ENCODE measurements around the gene GBF1. TPM values are rescaled to one million over a fixed set of nuclear protein-coding genes. Genes with fewer than 3 reads are reported as not detected.
A peak's percentile ranks its signal among the peaks of the same experiment; 100 is the strongest.

GBF1 gene
- polyA plus RNA-seq, 3 donors: 4.2 to 17.4 (median 11.9) TPM

DNA sequence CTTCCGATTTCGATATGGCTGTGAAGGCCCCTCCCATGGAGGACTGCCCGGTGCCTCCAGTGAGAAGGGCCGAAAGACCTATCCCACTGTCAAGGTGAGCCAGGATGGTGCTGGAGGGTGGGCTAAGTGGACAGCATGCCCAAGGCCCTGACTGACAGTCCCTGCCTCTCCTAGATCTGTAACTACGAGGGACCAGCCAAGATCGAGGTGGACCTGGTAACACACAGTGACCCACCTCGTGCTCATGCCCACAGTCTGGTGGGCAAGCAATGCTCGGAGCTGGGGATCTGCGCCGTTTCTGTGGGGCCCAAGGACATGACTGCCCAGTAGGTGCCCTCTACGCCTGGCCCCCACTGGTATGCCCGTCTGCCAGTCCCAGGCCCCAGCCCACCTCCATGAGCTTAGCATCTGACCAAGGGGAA lies 151.4 kb downstream of the GBF1 start:
- Mint-ChIP-seq H3K36me3 (peaks cover 46 to 56% of the 10 kb centered on the region in 2 donors), H3K4me1 (peaks cover 39% of the 10 kb centered on the region), H3K27ac (peak overlapping the region; percentile 98 to 100 (median 99)), H3K4me3 (peak overlapping the region; percentile 91 to 95), H3K9me3 (no peaks in the 10 kb centered on the region), H3K27me3 (ENCODE audit: low read depth in 3 of 3) (peaks cover 5 to 11% (median 11%) of the 10 kb centered on the region in 3 donors)
- TF ChIP-seq, protein P1, sequence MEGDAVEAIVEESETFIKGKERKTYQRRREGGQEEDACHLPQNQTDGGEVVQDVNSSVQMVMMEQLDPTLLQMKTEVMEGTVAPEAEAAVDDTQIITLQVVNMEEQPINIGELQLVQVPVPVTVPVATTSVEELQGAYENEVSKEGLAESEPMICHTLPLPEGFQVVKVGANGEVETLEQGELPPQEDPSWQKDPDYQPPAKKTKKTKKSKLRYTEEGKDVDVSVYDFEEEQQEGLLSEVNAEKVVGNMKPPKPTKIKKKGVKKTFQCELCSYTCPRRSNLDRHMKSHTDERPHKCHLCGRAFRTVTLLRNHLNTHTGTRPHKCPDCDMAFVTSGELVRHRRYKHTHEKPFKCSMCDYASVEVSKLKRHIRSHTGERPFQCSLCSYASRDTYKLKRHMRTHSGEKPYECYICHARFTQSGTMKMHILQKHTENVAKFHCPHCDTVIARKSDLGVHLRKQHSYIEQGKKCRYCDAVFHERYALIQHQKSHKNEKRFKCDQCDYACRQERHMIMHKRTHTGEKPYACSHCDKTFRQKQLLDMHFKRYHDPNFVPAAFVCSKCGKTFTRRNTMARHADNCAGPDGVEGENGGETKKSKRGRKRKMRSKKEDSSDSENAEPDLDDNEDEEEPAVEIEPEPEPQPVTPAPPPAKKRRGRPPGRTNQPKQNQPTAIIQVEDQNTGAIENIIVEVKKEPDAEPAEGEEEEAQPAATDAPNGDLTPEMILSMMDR (IDR thresholded peaks at IDR 0.05): no peak
- peak overlapping the region; percentile 78 for H3K4me2 ChIP-seq (replicated peaks; ENCODE audit: extremely low read depth, low read length, poor library complexity, severe bottlenecking)
- H3K36me3 ChIP-seq (replicated peaks in 1 of 2; ENCODE audit: control insufficient read depth in 1 of 2, insufficient read depth in 2 of 2, low read length in 2 of 2): peaks cover 41 to 45% of the 10 kb centered on the region in 2 donors
- intact Hi-C loops (cut with micrococcal nuclease): loop anchor here (10.0 kb wide), 2 partner anchors 78 to 188 kb away; no protein-coding TSS in a partner anchor
- peaks cover 0 to 9% of the 10 kb centered on the region in 2 donors for H3K27me3 ChIP-seq (ENCODE audit: control insufficient read depth in 2 of 2, insufficient read depth in 2 of 2, low read length in 2 of 2)
- no peaks in the 10 kb centered on the region for H3K9me3 ChIP-seq (replicated peaks in 1 of 2; ENCODE audit: control insufficient read depth in 1 of 2, insufficient read depth in 1 of 2, low read length in 2 of 2)
- peak overlapping the region in 2 of 3 experiments; percentile 89 to 94 for H3K4me3 ChIP-seq (replicated peaks in 1 of 3; ENCODE audit: low read depth in 2 of 3, low read length in 3 of 3)
- H3K4me1 ChIP-seq (ENCODE audit: control insufficient read depth in 1 of 2, insufficient read depth in 2 of 2, low read length in 2 of 2): peaks cover 33 to 48% of the 10 kb centered on the region in 2 donors
- H3K27ac ChIP-seq (ENCODE audit: low read depth in 1 of 2, low read length in 2 of 2): peak overlapping the region in 1 of 2 donors; percentile 100
- peaks cover 19% of the 10 kb centered on the region for H3K79me2 ChIP-seq (ENCODE audit: insufficient read depth, low read length)
- DNase-seq: no peak
- WGBS (ENCODE audit: insufficient coverage): 95% methylated on average over 6 of the region's 12 CpGs
- H3K9ac ChIP-seq (ENCODE audit: insufficient read depth, low read length, poor library complexity, severe bottlenecking): peak overlapping the region; percentile 99
- H4K20me1 ChIP-seq (ENCODE audit: insufficient read depth, low read length): peaks cover 57% of the 10 kb centered on the region
- no peak overlapping the region for H2AFZ ChIP-seq (ENCODE audit: insufficient read depth, low read depth, low read length, poor library complexity, severe bottlenecking)

DNA sequence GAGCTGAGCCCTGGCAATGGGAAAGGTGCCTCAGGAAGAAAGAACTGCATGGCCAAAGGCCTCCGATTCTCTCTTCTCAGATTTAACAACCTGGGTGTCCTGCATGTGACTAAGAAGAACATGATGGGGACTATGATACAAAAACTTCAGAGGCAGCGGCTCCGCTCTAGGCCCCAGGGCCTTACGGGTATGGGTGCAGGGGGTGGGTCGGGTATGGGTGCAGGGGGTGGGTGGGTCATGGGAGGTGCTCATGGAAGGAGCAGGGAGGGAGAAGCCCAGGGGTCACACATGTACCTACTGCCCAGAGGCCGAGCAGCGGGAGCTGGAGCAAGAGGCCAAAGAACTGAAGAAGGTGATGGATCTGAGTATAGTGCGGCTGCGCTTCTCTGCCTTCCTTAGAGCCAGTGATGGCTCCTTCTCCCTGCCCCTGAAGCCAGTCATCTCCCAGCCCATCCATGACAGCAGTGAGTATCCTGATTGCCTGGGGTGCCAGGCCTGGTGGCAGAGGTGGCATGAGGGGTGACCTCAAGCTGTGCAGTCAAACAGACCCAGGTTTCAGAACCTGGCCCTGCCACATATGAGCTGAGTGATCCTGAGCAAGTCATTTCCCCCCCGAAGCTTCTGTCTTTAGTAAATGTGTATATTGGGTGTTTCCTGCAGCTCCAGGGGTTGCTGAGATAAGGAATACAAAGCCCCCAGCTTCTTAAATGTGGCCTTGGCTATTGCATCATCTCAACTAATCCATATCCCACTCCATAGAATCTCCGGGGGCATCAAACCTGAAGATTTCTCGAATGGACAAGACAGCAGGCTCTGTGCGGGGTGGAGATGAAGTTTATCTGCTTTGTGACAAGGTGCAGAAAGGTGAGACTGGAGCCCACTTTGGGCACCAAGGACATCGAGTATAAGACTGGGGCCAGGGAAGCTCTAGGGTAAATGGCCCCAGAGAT lies 152.2 kb downstream of the GBF1 start:
- H4K20me1 ChIP-seq (ENCODE audit: insufficient read depth, low read length): peaks cover 65% of the 10 kb centered on the region
- H3K9ac ChIP-seq (ENCODE audit: insufficient read depth, low read length, poor library complexity, severe bottlenecking): no peak overlapping the region
- no peaks in the 10 kb centered on the region for H3K9me3 Mint-ChIP-seq
- H3K4me1 Mint-ChIP-seq: peaks cover 39% of the 10 kb centered on the region
- no peak overlapping the region for H3K27ac ChIP-seq (ENCODE audit: low read depth in 1 of 2, low read length in 2 of 2)
- peaks cover 0 to 6% of the 10 kb centered on the region in 2 donors for H3K27me3 ChIP-seq (ENCODE audit: control insufficient read depth in 2 of 2, insufficient read depth in 2 of 2, low read length in 2 of 2)
- WGBS (ENCODE audit: insufficient coverage): 97% methylated on average over 7 of the region's 14 CpGs
- peaks cover 49 to 53% of the 10 kb centered on the region in 2 donors for H3K36me3 ChIP-seq (replicated peaks in 1 of 2; ENCODE audit: control insufficient read depth in 1 of 2, insufficient read depth in 2 of 2, low read length in 2 of 2)
- H3K4me1 ChIP-seq (ENCODE audit: control insufficient read depth in 1 of 2, insufficient read depth in 2 of 2, low read length in 2 of 2): peaks cover 33 to 48% of the 10 kb centered on the region in 2 donors
- TF ChIP-seq, protein P1 (IDR thresholded peaks at IDR 0.05): no peak
- H3K4me2 ChIP-seq (replicated peaks; ENCODE audit: extremely low read depth, low read length, poor library complexity, severe bottlenecking): peak overlapping the region; percentile 78
- no peak overlapping the region for H3K4me3 ChIP-seq (replicated peaks in 1 of 3; ENCODE audit: low read depth in 2 of 3, low read length in 3 of 3)
- DNase-seq: peak in 1 of 3 donors; percentile 13
- H3K27ac Mint-ChIP-seq: peak overlapping the region in 4 of 7 donors; percentile 3 to 99 (median 82)
- peak overlapping the region; percentile 91 to 95 for H3K4me3 Mint-ChIP-seq
- H3K27me3 Mint-ChIP-seq (ENCODE audit: low read depth in 3 of 3): peaks cover 0 to 7% (median 6%) of the 10 kb centered on the region in 3 donors
- intact Hi-C loops (cut with micrococcal nuclease): loop anchor here (10.0 kb wide), 2 partner anchors 77 to 187 kb away; no protein-coding TSS in a partner anchor
- H3K36me3 Mint-ChIP-seq: peaks cover 53 to 63% of the 10 kb centered on the region in 2 donors
- no peak overlapping the region for H2AFZ ChIP-seq (ENCODE audit: insufficient read depth, low read depth, low read length, poor library complexity, severe bottlenecking)
- no peaks in the 10 kb centered on the region for H3K9me3 ChIP-seq (replicated peaks in 1 of 2; ENCODE audit: control insufficient read depth in 1 of 2, insufficient read depth in 1 of 2, low read length in 2 of 2)
- H3K79me2 ChIP-seq (ENCODE audit: insufficient read depth, low read length): peaks cover 19% of the 10 kb centered on the region

Data from CD14-positive monocyte (primary cell).